Lower lobe of right lung (tissue), 2 donors: Measurements from ENCODE around the gene MTMR10. TPM values are rescaled to one million over a fixed set of nuclear protein-coding genes. Genes with fewer than 3 reads are reported as not detected.

Experiments used
- ATAC-seq, 2 donors: fragments of 200-7000 bp; cut with Tn5 transposase; one replicate each; pipeline ENCODE4 v1.9.1; 2020 to 2022; ENCODE audit warnings: mild to moderate bottlenecking in 2 of 2, moderate library complexity in 2 of 2
- DNase-seq: peaks from one replicate; pipeline ENCODE4 v3.0.0-alpha.2; 2020
- H3K27ac ChIP-seq: fragments of 200-600 bp; one replicate; pipeline ENCODE4 v1.8.0; 2022
- H3K27me3 ChIP-seq: fragments of 200-600 bp; one replicate; pipeline ENCODE4 v1.8.0; 2022; ENCODE audit warnings: low read depth
- H3K36me3 ChIP-seq: fragments of 200-600 bp; one replicate; pipeline ENCODE4 v1.8.0; 2022; ENCODE audit warnings: mild to moderate bottlenecking
- H3K4me1 ChIP-seq: fragments of 200-600 bp; one replicate; pipeline ENCODE4 v1.8.0; 2022
- H3K4me3 ChIP-seq: fragments of 200-600 bp; one replicate; pipeline ENCODE4 v1.8.0; 2022; ENCODE audit warnings: mild to moderate bottlenecking
- H3K9me3 ChIP-seq: fragments of 200-600 bp; one replicate; pipeline ENCODE4 v1.8.0; 2022
- intact Hi-C: fragments of 100-400 bp; cut with DNase I; formaldehyde crosslinking; loops from one replicate; pipeline ENCODE4 v1.11.0; 2022
- total RNA-seq: library from RNA; stranded (reverse); fragmentation: NEBNext Ultra II Directional; extraction: Animal tissue kit (Norgen Biotek cat#: 25700); gene quantifications from one replicate; pipeline ENCODE4 v1.2.1, GENCODE V29; 2021
- TF ChIP-seq, protein P1 (sequence below): fragments of 200-600 bp; IDR thresholded peaks from one replicate; pipeline ENCODE4 v1.8.0; 2022; ENCODE audit warnings: antibody characterized with exemption, mild to moderate bottlenecking
- donor health status: DM: no; HTN: yes; CAD: no; lungs with severe emphysema.

The MTMR10 gene
- total RNA-seq, 1 donor from 2014 or later: 42.4 TPM

DNA sequence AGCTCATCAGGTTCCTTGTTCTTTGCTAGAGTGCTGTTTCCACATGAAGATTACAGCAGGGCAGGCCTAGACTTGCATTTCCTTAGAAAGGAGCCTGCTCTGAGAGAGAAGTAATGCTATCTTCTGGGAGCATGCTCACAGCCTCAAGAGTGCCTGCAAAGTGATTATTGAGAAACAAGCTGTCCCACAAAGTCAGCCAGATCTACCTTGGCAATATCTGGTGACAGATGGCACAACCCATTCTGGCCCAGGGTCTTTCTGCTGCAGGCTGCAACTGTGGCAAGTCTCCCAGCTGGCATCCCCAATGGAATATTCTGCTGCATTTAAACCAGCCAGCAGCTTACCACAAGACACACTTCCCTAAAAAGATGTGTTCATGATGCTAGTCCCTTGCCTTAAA, 29.3 kb downstream of the MTMR10 start:
- TF ChIP-seq, protein P1, sequence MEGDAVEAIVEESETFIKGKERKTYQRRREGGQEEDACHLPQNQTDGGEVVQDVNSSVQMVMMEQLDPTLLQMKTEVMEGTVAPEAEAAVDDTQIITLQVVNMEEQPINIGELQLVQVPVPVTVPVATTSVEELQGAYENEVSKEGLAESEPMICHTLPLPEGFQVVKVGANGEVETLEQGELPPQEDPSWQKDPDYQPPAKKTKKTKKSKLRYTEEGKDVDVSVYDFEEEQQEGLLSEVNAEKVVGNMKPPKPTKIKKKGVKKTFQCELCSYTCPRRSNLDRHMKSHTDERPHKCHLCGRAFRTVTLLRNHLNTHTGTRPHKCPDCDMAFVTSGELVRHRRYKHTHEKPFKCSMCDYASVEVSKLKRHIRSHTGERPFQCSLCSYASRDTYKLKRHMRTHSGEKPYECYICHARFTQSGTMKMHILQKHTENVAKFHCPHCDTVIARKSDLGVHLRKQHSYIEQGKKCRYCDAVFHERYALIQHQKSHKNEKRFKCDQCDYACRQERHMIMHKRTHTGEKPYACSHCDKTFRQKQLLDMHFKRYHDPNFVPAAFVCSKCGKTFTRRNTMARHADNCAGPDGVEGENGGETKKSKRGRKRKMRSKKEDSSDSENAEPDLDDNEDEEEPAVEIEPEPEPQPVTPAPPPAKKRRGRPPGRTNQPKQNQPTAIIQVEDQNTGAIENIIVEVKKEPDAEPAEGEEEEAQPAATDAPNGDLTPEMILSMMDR: no peak
- H3K27ac ChIP-seq: no peak overlapping the region
- no peak for DNase-seq
- ATAC-seq: no peak
- no peak overlapping the region for H3K4me3 ChIP-seq
- H3K36me3 ChIP-seq: peaks cover 94% of the 10 kb centered on the region
- intact Hi-C loops: no loop called here
- no peaks in the 10 kb centered on the region for H3K4me1 ChIP-seq
- no peaks in the 10 kb centered on the region for H3K9me3 ChIP-seq
- H3K27me3 ChIP-seq: no peaks in the 10 kb centered on the region

DNA sequence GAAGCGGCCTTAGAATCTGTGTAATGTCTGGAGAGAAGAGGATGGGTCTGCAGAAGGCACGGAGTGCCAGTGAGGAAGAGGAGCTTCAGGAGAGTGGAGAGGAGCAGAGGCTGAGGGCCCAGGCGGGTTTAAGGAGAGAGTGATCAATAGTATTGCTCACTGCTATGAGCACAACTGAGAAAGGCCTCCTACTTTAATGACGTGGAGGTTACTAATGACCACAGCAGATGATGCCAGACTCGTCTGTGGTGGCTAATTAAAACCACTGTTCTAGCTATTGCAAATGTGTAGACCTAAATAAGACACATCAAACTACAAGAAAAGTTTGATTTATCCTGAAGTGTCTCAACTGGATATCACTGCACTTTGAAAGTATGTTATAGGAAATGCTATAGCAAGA, 33.2 kb downstream of the MTMR10 start:
- Histone ChIP-seq H3K27me3 (no peaks in the 10 kb centered on the region), H3K4me3 (no peak overlapping the region), H3K27ac (no peak overlapping the region), H3K9me3 (no peaks in the 10 kb centered on the region), H3K36me3 (peaks cover 98% of the 10 kb centered on the region), H3K4me1 (peaks cover 4% of the 10 kb centered on the region)
- no peak for DNase-seq
- TF ChIP-seq, protein P1: no peak
- intact Hi-C loops: no loop called here
- no peak for ATAC-seq

DNA sequence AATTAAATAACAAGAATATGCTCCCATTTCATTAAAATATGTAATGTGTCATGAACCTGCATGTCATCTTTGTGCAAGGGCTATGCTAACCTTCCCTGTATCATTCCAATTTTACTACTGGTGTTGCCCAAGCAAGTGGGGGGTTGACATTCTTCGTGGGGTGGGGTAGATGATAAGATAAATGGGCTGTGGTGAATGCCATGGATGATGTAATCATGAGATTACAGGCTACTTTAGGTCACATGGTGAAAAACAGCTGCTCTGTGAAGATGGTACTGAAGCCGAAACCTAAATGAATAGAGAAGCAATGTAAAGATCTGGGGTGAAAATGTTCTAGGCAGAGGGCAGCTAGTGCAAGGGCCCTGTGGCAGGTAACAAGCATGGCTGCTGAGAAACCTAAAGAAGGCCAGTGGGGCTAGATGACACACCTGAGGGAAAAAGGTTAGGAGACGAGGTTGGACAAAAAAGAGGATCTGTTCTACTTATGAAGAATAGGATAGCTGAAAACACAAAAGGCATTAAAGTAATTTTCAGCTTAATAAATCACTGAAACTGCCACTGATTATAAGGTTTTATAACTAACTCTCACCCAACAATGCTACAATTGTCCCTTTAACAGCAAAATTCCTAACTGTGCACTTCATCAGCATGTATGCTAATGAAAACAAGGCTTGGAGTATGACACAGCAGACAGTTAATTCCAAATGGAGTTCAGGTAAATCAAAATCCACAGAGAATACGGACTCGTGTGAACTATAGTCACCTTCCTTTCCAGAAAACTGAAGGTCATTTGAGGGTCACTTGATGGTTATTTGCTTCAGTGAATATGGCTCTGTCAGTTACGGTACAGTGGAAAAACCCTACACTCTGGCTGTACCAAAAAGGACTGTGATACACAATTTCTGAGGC, 35.0 kb downstream of the MTMR10 start:
- no peak for DNase-seq
- Histone ChIP-seq H3K9me3 (no peaks in the 10 kb centered on the region), H3K4me1 (peaks cover 4% of the 10 kb centered on the region), H3K4me3 (no peak overlapping the region), H3K27me3 (no peaks in the 10 kb centered on the region), H3K36me3 (peaks cover 100% of the 10 kb centered on the region), H3K27ac (no peak overlapping the region)
- TF ChIP-seq, protein P1: no peak
- intact Hi-C loops: no loop called here
- no peak for ATAC-seq

DNA sequence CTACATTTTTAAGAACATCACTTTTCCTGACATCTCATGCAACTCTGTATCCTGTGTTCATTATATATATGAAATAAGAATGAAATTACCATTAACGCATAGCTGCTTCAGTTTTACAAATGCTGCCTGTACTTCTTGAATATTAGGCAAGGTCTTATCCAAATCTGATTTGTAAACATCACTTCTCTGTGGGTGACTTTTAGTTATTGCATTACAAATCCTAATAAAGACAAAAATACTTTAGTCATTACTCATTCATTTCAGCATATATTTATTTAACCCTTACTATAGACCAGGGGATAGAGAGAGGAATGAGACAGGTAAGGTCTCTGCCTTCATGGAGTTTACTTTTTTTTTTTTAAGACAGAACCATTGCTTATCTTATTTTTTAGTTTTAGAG, 36.8 kb downstream of the MTMR10 start:
- DNase-seq (no peak), ATAC-seq (no peak)
- Histone ChIP-seq H3K27ac (no peak overlapping the region), H3K4me3 (no peak overlapping the region), H3K9me3 (no peaks in the 10 kb centered on the region), H3K36me3 (peaks cover 100% of the 10 kb centered on the region), H3K27me3 (no peaks in the 10 kb centered on the region), H3K4me1 (peaks cover 4% of the 10 kb centered on the region)
- TF ChIP-seq, protein P1: no peak
- intact Hi-C loops: no loop called here

DNA sequence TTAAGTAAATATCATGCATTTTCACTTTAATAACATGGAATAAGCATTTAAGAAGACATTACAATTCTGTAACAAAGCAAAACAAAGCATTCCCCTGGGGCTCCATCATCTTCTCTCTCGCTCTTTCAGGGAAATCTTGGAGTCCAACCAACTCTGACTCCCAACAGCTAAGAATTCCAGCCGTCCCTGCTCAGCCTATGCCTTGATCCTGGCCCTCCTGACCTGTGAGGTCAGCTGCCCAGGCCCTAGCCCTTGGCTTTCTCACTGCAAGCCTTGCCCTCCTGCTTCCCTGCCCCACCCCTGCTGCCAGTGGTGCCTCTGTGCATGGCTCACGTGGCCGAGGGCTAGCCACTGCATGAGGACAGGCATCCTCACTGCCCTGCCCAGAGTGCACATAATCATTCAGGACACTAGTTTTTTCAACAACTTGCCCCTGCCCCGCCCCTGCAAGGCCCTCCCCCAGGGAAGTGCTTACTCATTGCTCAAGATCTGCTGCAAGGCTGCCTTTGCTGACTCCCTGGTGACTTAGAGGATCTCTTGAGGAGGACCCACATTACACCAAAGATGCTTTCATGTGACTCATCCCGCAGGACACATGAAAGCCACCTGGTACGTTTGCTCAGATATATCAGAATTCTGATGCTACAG, 37.6 kb downstream of the MTMR10 start:
- no peak overlapping the region for H3K27ac ChIP-seq
- H3K27me3 ChIP-seq: no peaks in the 10 kb centered on the region
- ATAC-seq (peak in 1 of 2 donors; percentile 37), DNase-seq (no peak)
- intact Hi-C loops: no loop called here
- peaks cover 100% of the 10 kb centered on the region for H3K36me3 ChIP-seq
- no peaks in the 10 kb centered on the region for H3K9me3 ChIP-seq
- TF ChIP-seq, protein P1: no peak
- H3K4me1 ChIP-seq: peaks cover 4% of the 10 kb centered on the region
- H3K4me3 ChIP-seq: no peak overlapping the region
